ENCODE measurements around the gene RBM26. TPM values are rescaled to one million over a fixed set of nuclear protein-coding genes. Genes with fewer than 3 reads are reported as not detected.

Gene RBM26
- total RNA-seq, 1 donor from 2014 or later = 24.0 TPM

DNA sequence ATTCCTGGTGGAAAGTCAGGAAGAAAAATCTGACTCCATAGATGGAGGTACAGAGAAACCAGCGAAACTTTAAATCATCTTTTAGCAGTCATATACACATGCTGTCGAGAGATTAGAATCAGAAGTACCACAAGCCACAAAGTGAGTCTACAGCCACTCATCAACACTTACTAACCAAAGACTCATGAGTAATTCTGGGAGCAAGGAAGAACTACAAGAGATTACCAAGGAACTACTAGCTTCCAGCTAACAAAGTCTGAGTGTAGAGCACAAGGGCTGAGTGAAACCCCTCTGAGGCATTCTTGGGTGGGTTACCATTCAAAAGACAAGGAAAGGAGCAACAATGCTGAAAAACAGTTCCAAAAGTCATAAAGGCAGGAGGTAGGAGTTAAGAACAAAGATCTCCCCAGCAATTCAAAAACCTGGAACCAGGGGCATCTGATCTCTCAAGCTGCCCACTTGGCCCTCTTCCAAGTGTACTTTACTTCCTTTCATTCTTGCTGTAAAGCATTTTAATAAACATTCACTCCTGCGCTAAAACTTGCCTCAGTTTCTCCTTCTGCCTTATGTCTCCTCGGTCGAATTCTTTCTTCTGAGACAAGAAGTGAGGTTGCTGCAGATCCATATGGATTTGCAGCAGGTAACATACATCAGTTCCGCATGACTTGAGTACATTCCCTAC lies 13.0 kb downstream of the RBM26 start:
- DNase-seq (ENCODE audit: low read depth) = no peak
- H3K4me3 ChIP-seq (ENCODE audit: low read depth, low read length) = peak overlapping the region; percentile 28
- TF ChIP-seq, protein P1, sequence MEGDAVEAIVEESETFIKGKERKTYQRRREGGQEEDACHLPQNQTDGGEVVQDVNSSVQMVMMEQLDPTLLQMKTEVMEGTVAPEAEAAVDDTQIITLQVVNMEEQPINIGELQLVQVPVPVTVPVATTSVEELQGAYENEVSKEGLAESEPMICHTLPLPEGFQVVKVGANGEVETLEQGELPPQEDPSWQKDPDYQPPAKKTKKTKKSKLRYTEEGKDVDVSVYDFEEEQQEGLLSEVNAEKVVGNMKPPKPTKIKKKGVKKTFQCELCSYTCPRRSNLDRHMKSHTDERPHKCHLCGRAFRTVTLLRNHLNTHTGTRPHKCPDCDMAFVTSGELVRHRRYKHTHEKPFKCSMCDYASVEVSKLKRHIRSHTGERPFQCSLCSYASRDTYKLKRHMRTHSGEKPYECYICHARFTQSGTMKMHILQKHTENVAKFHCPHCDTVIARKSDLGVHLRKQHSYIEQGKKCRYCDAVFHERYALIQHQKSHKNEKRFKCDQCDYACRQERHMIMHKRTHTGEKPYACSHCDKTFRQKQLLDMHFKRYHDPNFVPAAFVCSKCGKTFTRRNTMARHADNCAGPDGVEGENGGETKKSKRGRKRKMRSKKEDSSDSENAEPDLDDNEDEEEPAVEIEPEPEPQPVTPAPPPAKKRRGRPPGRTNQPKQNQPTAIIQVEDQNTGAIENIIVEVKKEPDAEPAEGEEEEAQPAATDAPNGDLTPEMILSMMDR (conservative IDR thresholded peaks at IDR 0.05; ENCODE audit: low read depth, low read length) = no peak

DNA sequence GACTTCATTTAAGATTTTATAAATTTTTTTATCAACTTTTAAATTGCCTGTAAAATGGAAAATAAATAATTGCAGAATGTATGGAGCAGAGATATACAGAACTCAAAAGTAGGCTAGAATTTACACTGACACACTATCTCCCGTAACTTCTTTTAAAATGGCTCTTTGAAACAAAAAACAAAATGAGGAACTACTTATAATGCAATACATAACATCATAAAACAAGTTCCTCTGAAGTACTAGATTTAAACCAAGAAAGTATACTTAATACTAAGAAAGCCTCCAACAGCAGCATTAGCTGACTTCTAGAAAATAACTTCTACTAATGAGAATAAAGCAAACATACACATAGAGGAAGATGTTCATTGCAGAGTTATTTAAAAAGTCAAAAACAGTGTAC lies 17.0 kb downstream of the RBM26 start:
- DNase-seq (ENCODE audit: low read depth) = no peak
- H3K4me3 ChIP-seq (ENCODE audit: low read depth, low read length) = no peak overlapping the region

DNA sequence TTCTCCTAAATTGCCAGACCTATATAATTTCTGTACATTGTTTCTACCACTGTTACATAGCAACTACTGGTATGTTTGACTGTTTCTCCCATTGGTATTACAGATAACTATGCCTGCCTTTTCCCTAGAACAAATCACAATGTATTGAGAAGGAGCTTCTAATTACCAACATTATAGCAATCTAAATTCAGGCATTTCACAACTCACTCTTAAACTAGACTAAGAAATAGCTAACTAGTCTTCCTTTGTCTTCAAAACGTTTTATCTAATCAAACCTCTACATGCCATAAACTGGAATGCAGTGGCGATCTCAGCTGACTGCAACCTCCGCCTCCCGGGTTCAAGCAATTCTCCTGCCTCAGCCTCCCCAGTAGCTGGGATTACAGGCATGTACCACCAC lies 18.2 kb downstream of the RBM26 start:
- no peak overlapping the region for H3K4me3 ChIP-seq (ENCODE audit: low read depth, low read length)
- no peak for DNase-seq (ENCODE audit: low read depth)
- TF ChIP-seq, protein P1 (conservative IDR thresholded peaks at IDR 0.05; ENCODE audit: low read depth, low read length) = no peak

More for the DNA sequence above, 17.0 kb downstream of the RBM26 start:
- TF ChIP-seq, protein P1 (conservative IDR thresholded peaks at IDR 0.05; ENCODE audit: low read depth, low read length) = no peak

DNA sequence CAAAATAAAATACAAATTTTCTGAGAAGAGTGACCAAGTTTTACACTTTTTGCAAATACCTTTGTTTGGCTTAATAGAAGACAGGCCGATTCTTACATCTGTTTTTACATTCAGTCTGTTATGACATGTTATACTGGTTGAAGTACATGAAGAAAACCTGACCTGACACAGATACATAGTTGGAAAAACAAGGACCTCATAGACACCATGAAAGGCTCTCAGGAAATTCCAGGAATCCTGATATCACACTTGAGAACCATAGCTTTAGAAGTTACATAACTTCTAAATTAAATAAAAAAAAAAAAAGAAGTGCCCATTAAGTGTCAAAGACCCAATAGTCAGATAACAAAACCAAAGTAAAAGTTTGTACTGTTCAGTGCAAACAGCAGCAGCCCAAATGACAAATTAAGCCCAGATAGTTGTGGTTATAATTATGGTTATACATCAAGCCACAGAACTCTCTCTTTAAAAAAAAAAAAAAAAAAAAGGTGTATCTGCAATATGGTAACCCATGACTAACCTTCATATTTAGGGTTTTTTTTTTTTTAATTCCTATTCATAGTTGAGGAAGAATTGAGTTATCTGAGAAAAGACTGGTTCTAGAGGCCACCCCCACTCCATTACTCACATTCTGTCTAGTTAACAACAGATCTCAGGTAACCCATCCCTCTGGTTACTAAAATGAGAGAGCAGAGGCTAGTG lies 19.8 kb downstream of the RBM26 start:
- TF ChIP-seq, protein P1 (conservative IDR thresholded peaks at IDR 0.05; ENCODE audit: low read depth, low read length) = no peak
- H3K4me3 ChIP-seq (ENCODE audit: low read depth, low read length) = no peak overlapping the region
- DNase-seq (ENCODE audit: low read depth) = no peak

DNA sequence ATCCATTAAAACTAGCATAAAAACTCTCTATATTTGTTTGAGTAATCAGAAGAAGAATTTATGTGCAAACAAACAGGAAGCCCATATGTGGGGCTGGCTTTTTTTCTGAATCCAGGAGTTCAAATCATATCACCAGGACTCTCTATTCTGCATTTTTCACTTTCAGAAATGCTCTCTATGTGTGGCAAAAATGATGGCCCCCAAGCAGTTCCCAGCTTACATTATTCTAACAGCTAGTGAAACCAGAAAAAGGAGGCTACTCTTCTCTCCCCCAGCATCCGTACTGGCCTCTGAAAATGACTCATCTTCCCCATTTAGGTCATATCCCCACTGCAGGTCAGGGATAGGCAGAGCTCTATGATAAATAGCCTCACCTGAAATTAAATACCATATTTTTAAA lies 20.4 kb downstream of the RBM26 start:
- TF ChIP-seq, protein P1 (conservative IDR thresholded peaks at IDR 0.05; ENCODE audit: low read depth, low read length) = no peak
- DNase-seq (ENCODE audit: low read depth) = no peak
- no peak overlapping the region for H3K4me3 ChIP-seq (ENCODE audit: low read depth, low read length)

DNA sequence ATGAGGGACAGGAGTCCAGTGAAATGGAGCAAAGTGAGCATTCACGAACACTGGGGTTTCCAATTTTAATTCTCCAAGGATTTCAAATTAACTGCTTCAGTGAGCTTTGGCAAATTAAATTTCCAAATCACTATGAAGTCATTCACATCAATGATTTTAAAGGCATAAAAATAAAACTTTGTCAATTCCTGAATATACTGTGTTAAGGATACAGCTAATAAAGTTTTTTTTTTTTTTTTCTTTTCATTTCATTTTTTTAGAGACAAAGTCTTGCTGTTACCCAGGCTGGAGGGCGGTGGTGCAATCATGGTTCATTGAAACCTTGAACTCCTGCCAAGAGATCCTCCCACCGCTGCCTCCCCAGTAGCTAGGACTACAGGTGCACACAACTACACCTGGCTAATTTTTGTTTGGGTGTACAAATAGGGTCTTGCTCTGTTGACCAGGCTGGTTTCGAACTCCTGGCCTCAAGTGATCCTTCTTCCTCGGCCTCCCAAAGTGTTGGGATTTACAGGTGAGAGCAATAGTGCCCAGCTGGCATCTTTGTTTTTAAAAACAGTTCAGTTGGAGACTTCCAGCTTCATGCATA lies 21.9 kb downstream of the RBM26 start:
- no peak overlapping the region for H3K4me3 ChIP-seq (ENCODE audit: low read depth, low read length)
- TF ChIP-seq, protein P1 (conservative IDR thresholded peaks at IDR 0.05; ENCODE audit: low read depth, low read length) = no peak
- DNase-seq (ENCODE audit: low read depth) = no peak
